ENCODE measurements around the gene KNOP1. TPM values are rescaled to one million over a fixed set of nuclear protein-coding genes. Genes with fewer than 3 reads are reported as not detected.

The KNOP1 gene
- total and polyA plus RNA-seq, 2 donors (not counting 3 experiments of a cell fraction or from before 2014, with no cell fraction given), result 6.7 to 33.5 TPM

DNA sequence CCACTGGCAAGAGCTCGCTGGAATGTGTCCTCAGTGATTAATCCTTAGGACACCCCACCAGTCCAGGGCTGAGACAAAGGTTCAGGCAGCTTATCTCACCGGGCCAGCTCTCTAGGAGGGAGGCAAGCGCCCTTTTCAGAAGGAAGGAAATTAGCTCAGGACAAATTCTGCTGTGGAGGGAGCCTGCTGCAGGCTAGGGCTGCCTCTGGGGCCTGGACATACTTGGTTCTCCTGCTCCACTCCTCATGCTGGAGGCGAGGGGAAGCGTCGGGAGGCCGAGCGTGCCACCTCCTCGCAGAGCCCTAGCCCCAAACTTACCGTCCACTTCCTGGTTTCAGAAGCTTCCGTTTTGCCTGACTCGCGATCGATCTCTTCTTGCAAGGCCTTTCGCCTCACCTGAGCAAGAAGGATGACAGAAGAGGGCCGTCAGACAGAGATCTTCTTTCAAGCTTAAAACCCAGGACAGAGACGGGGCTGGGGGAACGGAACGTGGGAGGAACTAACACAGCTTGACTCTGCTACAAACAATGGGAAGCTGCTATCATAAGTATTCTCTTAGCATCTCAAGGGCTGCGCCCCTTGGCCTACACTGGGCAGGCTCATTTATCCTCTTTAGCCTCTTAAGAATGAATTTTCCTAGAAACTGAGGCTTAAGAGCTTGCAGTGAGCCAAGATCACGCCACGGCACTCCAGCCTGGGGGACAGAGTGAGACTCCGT is 7.7 kb downstream of the KNOP1 start:
- POLR2A ChIA-PET, result no interaction called here
- dilution Hi-C loops (cut with MboI; ENCODE audit: extremely low pct_ligation_motif_present, low sequenced_read_pairs), result no loop called here
- Histone ChIP-seq H2AFZ (ENCODE audit: low read depth, low read length) (no peak overlapping the region), H3K27ac (ENCODE audit: insufficient read depth, low read depth, low read length) (peak overlapping the region; percentile 25), H4K20me1 (replicated peaks; ENCODE audit: control insufficient read depth, extremely low read depth, insufficient read depth, low read length) (no peaks in the 10 kb centered on the region), H3K4me2 (ENCODE audit: insufficient read depth, low read length) (no peak overlapping the region), H3K79me2 (ENCODE audit: control insufficient read depth, insufficient read depth, low read length) (peaks cover 8% of the 10 kb centered on the region), H3K9ac (replicated peaks; ENCODE audit: extremely low read depth, insufficient read depth, low read length) (no peak overlapping the region), H3K27me3 (ENCODE audit: control insufficient read depth in 2 of 2, insufficient read depth in 2 of 2, low read length in 2 of 2) (no peaks in the 10 kb centered on the region), H3K36me3 (ENCODE audit: control insufficient read depth in 2 of 2, extremely low read depth in 1 of 2, insufficient read depth in 2 of 2, low read length in 2 of 2) (peaks cover 7 to 11% of the 10 kb centered on the region in 2 experiments), H3K9me1 (replicated peaks; ENCODE audit: control insufficient read depth, extremely low read depth, insufficient read depth, low read length) (no peaks in the 10 kb centered on the region), H3K4me1 (ENCODE audit: control insufficient read depth, extremely low read depth, insufficient read depth, low read length) (peaks cover 2% of the 10 kb centered on the region), H3K9me3 (replicated peaks; ENCODE audit: control insufficient read depth, insufficient read depth, low read length) (no peaks in the 10 kb centered on the region), H3K4me3 (replicated peaks in 1 of 3; ENCODE audit: insufficient read depth in 1 of 3, low read depth in 1 of 3, low read length in 3 of 3) (no peak overlapping the region)
- no peak for FAIRE-seq
- intact Hi-C loops (cut with micrococcal nuclease), result no loop called here
- BruUV-seq (replicated peaks), result no TSS peak
- DNase-seq (ENCODE audit: low read depth, low spot score), result peak; percentile 40
- CTCF ChIA-PET, result interaction anchor here (1.1 to 1.6 kb wide), 3 partner anchors 109 to 177 kb away, joined by 4 to 5 read pairs (median 5); partner anchors contain the start of gene VPS35L
- TF ChIP-seq MAX (IDR thresholded peaks at IDR 0.05; ENCODE audit: insufficient read depth, insufficient read length) (no peak), POLR2AphosphoS5 (IDR thresholded peaks at IDR 0.05; ENCODE audit: insufficient read depth, low read depth, low read length) (no peak), FOS (IDR thresholded peaks at IDR 0.05; ENCODE audit: borderline replicate concordance, insufficient read depth, low read length) (no peak), POLR2A (IDR thresholded peaks at IDR 0.05; ENCODE audit: low read depth, low read length) (no peak), MYC (IDR thresholded peaks at IDR 0.05; ENCODE audit: low read depth, low read length) (no peak), GATA2 (IDR thresholded peaks at IDR 0.05; ENCODE audit: insufficient read depth, insufficient read length, low read depth, low read length) (no peak), EZH2 (IDR thresholded peaks at IDR 0.05; ENCODE audit: borderline replicate concordance, low read depth, low read length, severe bottlenecking) (no peak), JUN (IDR thresholded peaks at IDR 0.05; ENCODE audit: borderline replicate concordance, insufficient read depth, insufficient read length, low read depth) (no peak)
- TF ChIP-seq, protein P1, sequence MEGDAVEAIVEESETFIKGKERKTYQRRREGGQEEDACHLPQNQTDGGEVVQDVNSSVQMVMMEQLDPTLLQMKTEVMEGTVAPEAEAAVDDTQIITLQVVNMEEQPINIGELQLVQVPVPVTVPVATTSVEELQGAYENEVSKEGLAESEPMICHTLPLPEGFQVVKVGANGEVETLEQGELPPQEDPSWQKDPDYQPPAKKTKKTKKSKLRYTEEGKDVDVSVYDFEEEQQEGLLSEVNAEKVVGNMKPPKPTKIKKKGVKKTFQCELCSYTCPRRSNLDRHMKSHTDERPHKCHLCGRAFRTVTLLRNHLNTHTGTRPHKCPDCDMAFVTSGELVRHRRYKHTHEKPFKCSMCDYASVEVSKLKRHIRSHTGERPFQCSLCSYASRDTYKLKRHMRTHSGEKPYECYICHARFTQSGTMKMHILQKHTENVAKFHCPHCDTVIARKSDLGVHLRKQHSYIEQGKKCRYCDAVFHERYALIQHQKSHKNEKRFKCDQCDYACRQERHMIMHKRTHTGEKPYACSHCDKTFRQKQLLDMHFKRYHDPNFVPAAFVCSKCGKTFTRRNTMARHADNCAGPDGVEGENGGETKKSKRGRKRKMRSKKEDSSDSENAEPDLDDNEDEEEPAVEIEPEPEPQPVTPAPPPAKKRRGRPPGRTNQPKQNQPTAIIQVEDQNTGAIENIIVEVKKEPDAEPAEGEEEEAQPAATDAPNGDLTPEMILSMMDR (IDR thresholded peaks at IDR 0.05; ENCODE audit: extremely low read depth in 1 of 2, insufficient read depth in 1 of 2, low read depth in 1 of 2, low read length in 2 of 2), result no peak

Data from endothelial cell of umbilical vein (primary cell).